A375 (cell line): ENCODE results near the gene PPP4R4. TPM values are rescaled to one million over a fixed set of nuclear protein-coding genes. Genes with fewer than 3 reads are reported as not detected.

Experiments used
- total RNA-seq: library from RNA; depleted of rRNA; stranded (reverse); fragments of >200 nt; shearing (Covaris generic); gene quantifications from 2 replicates; pipeline ENCODE4 v1.2.3, GENCODE V29; 2014; rRNA removed

Gene PPP4R4, protein sequence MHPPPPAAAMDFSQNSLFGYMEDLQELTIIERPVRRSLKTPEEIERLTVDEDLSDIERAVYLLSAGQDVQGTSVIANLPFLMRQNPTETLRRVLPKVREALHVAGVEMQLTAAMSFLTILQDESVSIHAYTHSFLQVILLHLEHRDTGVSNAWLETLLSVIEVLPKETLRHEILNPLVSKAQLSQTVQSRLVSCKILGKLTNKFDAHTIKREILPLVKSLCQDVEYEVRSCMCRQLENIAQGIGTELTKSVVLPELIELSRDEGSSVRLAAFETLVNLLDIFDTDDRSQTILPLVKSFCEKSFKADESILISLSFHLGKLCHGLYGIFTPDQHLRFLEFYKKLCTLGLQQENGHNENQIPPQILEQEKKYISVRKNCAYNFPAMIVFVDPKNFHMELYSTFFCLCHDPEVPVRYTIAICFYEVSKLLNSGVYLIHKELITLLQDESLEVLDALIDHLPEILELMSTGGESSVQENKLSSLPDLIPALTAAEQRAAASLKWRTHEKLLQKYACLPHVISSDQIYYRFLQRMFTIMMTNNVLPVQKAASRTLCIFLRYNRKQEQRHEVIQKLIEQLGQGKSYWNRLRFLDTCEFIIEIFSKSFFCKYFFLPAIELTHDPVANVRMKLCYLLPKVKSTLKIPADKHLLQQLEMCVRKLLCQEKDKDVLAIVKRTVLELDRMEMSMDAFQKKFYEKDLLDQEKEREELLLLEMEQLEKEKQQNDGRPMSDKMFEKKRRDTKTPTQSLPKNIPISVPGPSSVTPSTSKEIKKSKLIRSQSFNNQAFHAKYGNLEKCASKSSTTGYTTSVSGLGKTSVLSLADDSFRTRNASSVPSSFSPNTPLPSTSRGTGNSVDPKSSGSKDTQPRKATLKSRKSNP
- 6.9 and 9.5 TPM in 2 replicates for total RNA-seq

GRCh38 chr14:94173885-94174603 lies at the start of gene PPP4R4:
TSS of gene PPP4R4 (plus strand) at chr14:94174322. CDS start at chr14:94174466, 144 bp downstream.

GRCh38 chr14:94129111-94129757 lies 44.9 kb upstream of the PPP4R4 start, which contains the start of gene IFI27L2:
TSS of gene IFI27L2 (minus strand) at chr14:94129604. CDS start at chr14:94129564, 40 bp downstream.

DNA sequence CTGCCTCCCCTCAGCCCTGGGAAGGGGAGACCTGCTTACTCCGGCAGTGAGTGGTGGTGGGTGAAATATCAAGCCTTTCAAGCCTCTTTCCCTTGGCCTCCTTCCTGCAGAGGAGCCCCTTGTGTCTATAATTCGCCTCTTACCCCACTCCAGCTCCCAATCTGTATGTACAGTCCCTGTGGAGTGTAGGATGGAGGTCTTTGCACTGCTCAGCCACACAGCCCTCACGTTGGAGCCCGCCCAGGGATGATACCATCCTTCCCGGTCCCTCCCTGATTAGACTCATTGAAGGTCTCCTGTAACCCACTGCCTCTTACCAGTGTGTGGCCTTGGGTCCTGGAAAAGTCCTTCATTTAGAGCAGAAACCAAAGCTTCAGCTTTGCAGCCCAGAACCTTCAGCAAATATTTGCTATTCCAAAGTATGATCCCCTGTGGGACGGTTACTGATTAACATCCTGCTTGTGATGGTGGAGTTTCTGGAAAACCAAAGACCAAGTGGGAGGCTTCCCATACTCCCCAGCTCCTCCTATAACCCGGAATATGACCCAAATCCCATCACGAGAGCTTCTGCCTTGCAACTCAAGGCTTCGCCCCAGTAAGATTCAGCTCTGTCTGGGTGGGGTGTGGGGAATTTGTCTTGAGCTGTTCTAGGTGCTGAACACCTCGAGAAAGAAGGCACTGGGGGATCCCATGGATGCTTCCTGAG lies 118.9 kb downstream of the PPP4R4 start, which contains the start of gene SERPINA10:
TSS of gene SERPINA10 (minus strand) at position 397 of the 706 bp plus-strand sequence. CDS start 2,675 bp downstream, outside the sequence.

DNA sequence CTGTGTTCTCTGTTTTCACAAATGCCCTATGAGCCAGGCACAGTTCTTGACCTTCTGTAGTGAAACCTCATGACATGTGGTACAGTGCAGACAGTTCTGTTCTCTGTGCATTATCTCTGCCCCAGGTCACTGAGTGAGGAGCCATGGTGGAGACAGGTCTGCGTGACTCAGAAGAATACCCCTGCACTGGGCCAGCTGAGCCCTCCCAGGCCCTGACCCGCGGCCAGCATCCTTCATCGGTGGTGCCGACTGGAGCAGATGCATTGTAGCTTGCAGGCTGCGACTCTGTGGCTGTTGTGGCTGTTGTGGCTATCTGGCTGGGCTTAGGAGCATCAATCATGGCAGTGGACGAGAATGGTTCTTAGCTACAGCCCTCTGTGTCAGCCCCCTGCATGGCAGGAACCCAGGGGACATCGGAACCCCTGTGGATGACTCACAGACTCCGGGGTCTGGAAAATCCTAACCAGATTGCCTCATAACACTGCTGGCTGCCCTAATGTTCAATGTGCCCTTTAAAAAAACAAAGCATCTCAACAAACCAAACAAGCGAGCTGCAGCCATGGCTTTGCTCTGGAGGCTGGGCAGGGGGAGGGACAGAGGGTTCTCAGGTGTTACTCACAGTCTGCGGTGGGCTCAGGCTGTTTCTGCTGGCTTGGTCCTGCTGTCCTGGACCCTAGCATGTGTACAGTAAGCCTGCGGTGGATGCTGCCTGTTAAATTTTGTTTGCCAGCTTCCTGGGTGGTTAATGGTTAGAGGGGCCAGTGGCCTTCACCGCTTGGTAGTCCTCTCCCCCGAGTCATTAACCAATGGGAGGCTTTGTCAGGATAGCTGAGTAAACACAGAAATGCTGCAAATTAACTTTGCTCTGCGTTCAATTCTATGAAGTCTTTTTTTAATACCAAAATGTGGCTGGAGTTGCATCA lies 148.8 kb downstream of the PPP4R4 start, which contains the start of gene SERPINA6:
TSS of gene SERPINA6 (minus strand) at position 689 of the 923 bp plus-strand sequence. CDS start 8,688 bp downstream, outside the sequence.

Other genes starting within 250 kb of the PPP4R4 start
- not detected in 2 replicates for gene FAM181A, start 247.0 kb upstream of the PPP4R4 start, total RNA-seq
- not detected in 2 replicates for gene ASB2, start 197.8 kb upstream of the PPP4R4 start, total RNA-seq
- not detected in 2 replicates for gene CCDC197, start 177.0 kb upstream of the PPP4R4 start, total RNA-seq
- gene OTUB2, start 148.0 kb upstream of the PPP4R4 start, total RNA-seq = 1.3 and 1.4 TPM in 2 replicates
- 122 and 146 TPM in 2 replicates for gene DDX24, start 93.1 kb upstream of the PPP4R4 start, total RNA-seq
- 7.0 and 7.4 TPM in 2 replicates for gene IFI27L1, start 93.0 kb upstream of the PPP4R4 start, total RNA-seq
- not detected in 2 replicates for gene IFI27, start 63.6 kb upstream of the PPP4R4 start, total RNA-seq
- gene IFI27L2, start 44.7 kb upstream of the PPP4R4 start, total RNA-seq = 110 and 120 TPM in 2 replicates
- gene SERPINA10, start 118.9 kb downstream of the PPP4R4 start, total RNA-seq = not detected in 2 replicates
- gene SERPINA6, start 149.0 kb downstream of the PPP4R4 start, total RNA-seq = 0.26 and 0.32 TPM in 2 replicates
- not detected in 2 replicates for gene SERPINA2, start 192.4 kb downstream of the PPP4R4 start, total RNA-seq
- gene SERPINA1, start 214.3 kb downstream of the PPP4R4 start, total RNA-seq = 3.0 and 4.0 TPM in 2 replicates